D721Med (cell line): ENCODE data around the gene ATRNL1.

ENCODE experiments used
- DNase-seq: peaks from one replicate; pipeline ENCODE4 v3.0.0; 2011; ENCODE audit warnings: low spot score; ENCODE audit not compliant: insufficient read length
- FAIRE-seq: peaks from 2 replicates; lab custom pipeline; 2011; peaks lifted over from hg19 to GRCh38; lab: Jason Lieb, UNC
- CTCF ChIP-seq: IDR thresholded peaks from 2 replicates; pipeline ENCODE4 v1.5.1; 2012; ENCODE audit warnings: mild to moderate bottlenecking, control low read depth; ENCODE audit not compliant: insufficient read depth; ENCODE audit errors: missing control alignments

ATRNL1 gene

DNA sequence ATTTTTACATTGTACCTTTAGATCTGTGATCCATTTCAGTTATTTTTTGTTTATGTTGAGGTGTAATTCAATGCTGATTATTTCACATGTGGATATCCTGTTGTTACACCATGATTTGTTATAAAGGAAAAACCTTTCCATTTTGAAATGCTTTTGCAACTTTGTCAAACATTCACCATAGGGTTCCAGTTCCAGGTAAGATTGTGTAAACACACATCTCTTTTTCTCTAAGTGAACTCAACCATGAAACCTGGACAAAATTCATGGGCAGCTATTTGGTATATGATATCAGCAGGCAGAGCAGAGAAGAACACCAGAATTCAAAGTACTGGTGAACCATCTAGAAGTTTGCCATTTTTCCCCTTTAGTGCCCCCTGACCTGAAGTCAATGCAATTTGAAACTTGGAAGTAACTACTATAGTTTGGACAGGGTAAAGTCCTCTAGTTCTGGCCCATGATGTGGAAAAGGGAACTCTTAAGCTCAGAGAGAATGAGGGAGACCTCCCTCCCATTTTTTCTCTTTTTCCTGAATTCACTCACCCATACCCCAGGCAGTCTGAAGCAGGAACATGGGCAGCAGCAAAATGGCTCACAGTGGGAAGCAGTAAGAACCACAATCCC is 446.1 kb downstream of the ATRNL1 start:
- no peak for FAIRE-seq
- no peak for TF ChIP-seq CTCF
- no peak for DNase-seq

- no peak for DNase-seq
- FAIRE-seq: no peak
- TF ChIP-seq CTCF: no peak
These were observed 462.8 kb downstream of the ATRNL1 start for GRCh38 chr10:115555887-115556402.

- DNase-seq: no peak
- TF ChIP-seq CTCF: no peak
- no peak for FAIRE-seq
These were observed 465.1 kb downstream of the ATRNL1 start for GRCh38 chr10:115558252-115558651.

- FAIRE-seq (no peak), DNase-seq (no peak)
- no peak for TF ChIP-seq CTCF
These were observed 473.7 kb downstream of the ATRNL1 start for GRCh38 chr10:115566867-115567266.

DNA sequence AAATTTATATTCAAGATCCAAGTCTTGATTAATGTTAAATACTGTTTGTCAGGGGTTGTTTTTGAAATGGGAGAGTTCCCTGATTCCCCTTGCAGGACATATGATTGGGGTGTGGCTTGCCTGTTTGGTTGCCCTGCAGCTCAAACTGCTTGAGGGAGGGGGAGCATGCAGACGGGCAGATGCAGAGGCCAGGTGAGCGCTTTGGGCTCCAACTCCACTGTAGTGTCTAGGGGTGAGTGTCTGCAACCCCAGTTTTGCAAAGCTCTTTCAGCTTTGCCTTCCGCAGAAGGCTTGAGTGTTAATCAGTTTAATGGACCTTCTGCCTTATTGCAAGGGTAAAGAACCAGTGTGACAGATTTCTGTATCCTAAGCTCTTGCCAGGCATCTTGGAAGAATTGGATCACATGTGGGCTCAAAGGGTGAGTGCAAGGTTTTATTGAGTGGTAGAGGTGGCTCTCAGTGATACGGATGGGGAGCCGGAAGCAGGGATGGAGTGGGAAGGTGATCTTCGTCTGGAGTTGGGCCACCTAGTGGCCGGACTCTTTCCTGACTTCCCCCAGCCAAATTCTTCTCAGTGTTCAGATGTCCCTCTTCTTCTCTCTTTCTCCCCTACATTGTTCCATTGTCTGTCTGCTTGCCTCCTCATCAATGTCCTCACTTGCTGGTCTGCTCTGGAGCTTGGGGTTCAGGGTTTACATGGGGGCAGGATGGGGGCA is 479.7 kb downstream of the ATRNL1 start:
- FAIRE-seq (no peak), DNase-seq (no peak)
- no peak for TF ChIP-seq CTCF

GRCh38 chr10:115580239-115580638 is 487.1 kb downstream of the ATRNL1 start:
- DNase-seq (no peak), FAIRE-seq (no peak)
- no peak for TF ChIP-seq CTCF

DNA sequence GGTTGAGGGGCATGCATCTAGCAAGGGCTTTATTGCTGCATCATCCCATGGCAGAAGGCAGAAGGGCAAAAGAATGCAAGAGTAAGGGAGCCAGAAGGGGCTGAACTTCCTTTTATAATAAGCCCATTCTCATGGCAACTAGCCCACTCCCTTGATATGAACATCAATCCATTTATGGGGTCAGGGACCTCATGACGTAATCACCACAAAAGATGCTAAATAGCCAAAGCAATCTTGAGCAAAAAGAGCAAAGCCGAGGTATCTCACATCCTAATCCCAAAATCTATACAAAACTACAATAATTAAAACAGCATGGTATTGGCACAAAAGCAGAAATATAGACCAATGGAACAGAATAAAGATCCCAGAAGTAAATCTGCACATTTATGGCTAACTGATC is 499.9 kb downstream of the ATRNL1 start:
- no peak for FAIRE-seq
- no peak for DNase-seq
- no peak for TF ChIP-seq CTCF
